ENCODE results near the gene COL15A1. TPM values are rescaled to one million over a fixed set of nuclear protein-coding genes. Genes with fewer than 3 reads are reported as not detected.

The COL15A1 gene
- total and polyA plus RNA-seq, 2 of the 8 experiments (the other 6 are each of a cell fraction or from before 2014, with no cell fraction given), result 0.12 to 0.15 TPM

DNA sequence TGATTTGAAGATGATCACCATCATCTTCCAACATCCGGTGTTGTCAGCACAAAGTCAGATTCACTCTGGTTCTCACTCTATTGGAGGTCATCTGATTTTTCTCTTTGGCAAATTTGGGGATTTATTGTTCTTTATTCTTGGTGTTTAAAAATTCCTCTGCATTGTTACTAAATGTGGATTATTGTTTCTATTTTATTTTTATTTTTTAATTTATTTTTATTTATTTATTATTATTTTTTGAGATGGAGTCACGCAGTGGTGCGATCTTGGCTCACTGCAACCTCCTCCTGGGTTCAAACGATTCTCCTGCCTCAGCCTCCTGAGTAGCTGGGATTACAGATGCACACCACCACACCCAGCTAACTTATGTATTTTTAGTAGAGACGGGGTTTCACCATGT, 88.3 kb downstream of the COL15A1 start:
- no peak overlapping the region for H4K8ac ChIP-seq (ENCODE audit: extremely low read depth, insufficient read depth, low read length)
- no peak overlapping the region for H3K9ac ChIP-seq (replicated peaks in 1 of 4; ENCODE audit: extremely low read depth in 1 of 4, low read depth in 3 of 4, low read length in 3 of 4)
- no peak overlapping the region for H2BK20ac ChIP-seq (ENCODE audit: low read length)
- H3K18ac ChIP-seq (ENCODE audit: extremely low read depth, low read length), result no peak overlapping the region
- TF ChIP-seq, protein P1, sequence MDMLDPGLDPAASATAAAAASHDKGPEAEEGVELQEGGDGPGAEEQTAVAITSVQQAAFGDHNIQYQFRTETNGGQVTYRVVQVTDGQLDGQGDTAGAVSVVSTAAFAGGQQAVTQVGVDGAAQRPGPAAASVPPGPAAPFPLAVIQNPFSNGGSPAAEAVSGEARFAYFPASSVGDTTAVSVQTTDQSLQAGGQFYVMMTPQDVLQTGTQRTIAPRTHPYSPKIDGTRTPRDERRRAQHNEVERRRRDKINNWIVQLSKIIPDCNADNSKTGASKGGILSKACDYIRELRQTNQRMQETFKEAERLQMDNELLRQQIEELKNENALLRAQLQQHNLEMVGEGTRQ (IDR thresholded peaks at IDR 0.05; ENCODE audit: low read length), result no peak
- TF ChIP-seq CTBP2 (IDR thresholded peaks at IDR 0.05; ENCODE audit: borderline replicate concordance, insufficient read depth, insufficient read length, low read length), result no peak
- no peak for TF ChIP-seq HDAC6 (IDR thresholded peaks at IDR 0.05; ENCODE audit: low read depth, low read length)
- TF ChIP-seq KDM5A (IDR thresholded peaks at IDR 0.05; ENCODE audit: low read length), result no peak
- TF ChIP-seq GABPA (IDR thresholded peaks at IDR 0.05; ENCODE audit: borderline replicate concordance, insufficient read depth, low read length), result no peak
- no peak for TF ChIP-seq TBP (IDR thresholded peaks at IDR 0.05; ENCODE audit: low read depth, low read length)
- no peak for TF ChIP-seq POLR2AphosphoS5 (IDR thresholded peaks at IDR 0.05; ENCODE audit: low read depth, low read length)
- H3K79me1 ChIP-seq (ENCODE audit: low read depth, low read length), result 0 out of 2 replicates have a peak, but pooled peaks cover 2% of the 10 kb centered on the region
- ChIA-PET POLR2A (ENCODE audit: partially characterized antibody) (no interaction called here), CTCF (ENCODE audit: partially characterized antibody) (interaction anchor here (1.1 kb wide), 1 partner anchor 112 kb away, joined by 3 read pairs; no protein-coding TSS in a partner anchor)
- no peak overlapping the region for H2BK120ac ChIP-seq (replicated peaks; ENCODE audit: low read depth, low read length)
- H2BK5ac ChIP-seq (ENCODE audit: low read depth, low read length), result no peak overlapping the region
- no peak overlapping the region for H2BK12ac ChIP-seq (ENCODE audit: low read depth, low read length)
- H3K23me2 ChIP-seq (ENCODE audit: low read depth, low read length), result no peaks in the 10 kb centered on the region
- no peak overlapping the region for H3K4me2 ChIP-seq (ENCODE audit: insufficient read depth in 1 of 2, low read depth in 2 of 2, low read length in 2 of 2)
- no peak overlapping the region for H3K14ac ChIP-seq (ENCODE audit: insufficient read length)
- no peak overlapping the region for H3K56ac ChIP-seq (replicated peaks; ENCODE audit: insufficient read length, low read depth, low read length)
- H2BK15ac ChIP-seq (ENCODE audit: low read length), result no peak overlapping the region
- no peaks in the 10 kb centered on the region for H3K36me3 ChIP-seq (ENCODE audit: control insufficient read depth in 2 of 4, insufficient read depth in 4 of 4, low read length in 3 of 4)
- no peak overlapping the region for H3K27ac ChIP-seq (ENCODE audit: low read depth, low read length)
- H3K23ac ChIP-seq (ENCODE audit: insufficient read length), result no peak overlapping the region
- H4K20me1 ChIP-seq (replicated peaks in 1 of 2; ENCODE audit: control insufficient read depth in 1 of 2, insufficient read depth in 2 of 2, low read length in 2 of 2), result no peaks in the 10 kb centered on the region
- H3K4ac ChIP-seq (replicated peaks; ENCODE audit: insufficient read length, low read depth, low read length), result no peak overlapping the region
- DNase-seq (ENCODE audit: low read depth in 1 of 2, low spot score in 2 of 2) (no peak), FAIRE-seq (no peak)
- no peaks in the 10 kb centered on the region for H3K79me2 ChIP-seq (ENCODE audit: control insufficient read depth in 1 of 2, insufficient read depth in 2 of 2, low read length in 2 of 2)
- no peak overlapping the region for H2AFZ ChIP-seq (ENCODE audit: low read length)
- no peaks in the 10 kb centered on the region for H3K4me1 ChIP-seq (replicated peaks in 1 of 4; ENCODE audit: control insufficient read depth in 3 of 4, insufficient read depth in 4 of 4, low read length in 3 of 4)
- no peak overlapping the region for H3K4me3 ChIP-seq (ENCODE audit: extremely low read depth in 1 of 4, insufficient read depth in 2 of 4, low read depth in 3 of 4, low read length in 4 of 4)
- 88% methylated on average over 5 of the region's 5 CpGs; no CpG with 5 or more reads in 1 of the 2 experiments for WGBS, 2 experiments (ENCODE audit: extremely low coverage in 1 of 2, insufficient coverage in 1 of 2, insufficient read length in 1 of 2, insufficient replicate concordance in 2 of 2, low coverage in 1 of 2, low lambda C conversion rate in 2 of 2, missing lambda C conversion rate in 1 of 2)
- no peak overlapping the region for H4K5ac ChIP-seq (ENCODE audit: insufficient read length, low read depth, low read length)
- H3K27me3 ChIP-seq (replicated peaks in 1 of 4; ENCODE audit: control insufficient read depth in 3 of 4, extremely low read depth in 1 of 4, insufficient read depth in 3 of 4, low read length in 3 of 4), result no peaks in the 10 kb centered on the region
- H4K91ac ChIP-seq (replicated peaks; ENCODE audit: insufficient read length, low read length), result no peak overlapping the region
- no peaks in the 10 kb centered on the region for H3K9me3 ChIP-seq (ENCODE audit: insufficient read depth in 2 of 2, low read depth in 1 of 2, low read length in 1 of 2)
- no peak overlapping the region for H2AK5ac ChIP-seq (ENCODE audit: low read depth, low read length)

All from H1 (cell line).